HG02840 (cell line): ENCODE data around the gene MIPOL1.
"Not testable (repeated sequence)": the region's sequence is repeated elsewhere in the genome, so short reads cannot be mapped to it uniquely, and the experiment has no call there.

Experiments used
- ATAC-seq: cut with Tn5 transposase; IDR thresholded peaks from one replicate; pipeline ENCODE4 v1.9.1; 2021; ENCODE audit warnings: mild to moderate bottlenecking, moderate library complexity, moderate number of reproducible peaks; ENCODE audit not compliant: unreplicated experiment, low FRiP score

MIPOL1 gene

GRCh38 chr14:37437490-37437889 is 239.8 kb downstream of the MIPOL1 start:
- ATAC-seq = no peak

- no peak for ATAC-seq
Observed at GRCh38 chr14:37438444-37438843, 240.7 kb downstream of the MIPOL1 start.

GRCh38 chr14:37443461-37443860 is 245.7 kb downstream of the MIPOL1 start:
- no peak for ATAC-seq

GRCh38 chr14:37447883-37448391 is 250.2 kb downstream of the MIPOL1 start:
- ATAC-seq = no peak

GRCh38 chr14:37452323-37452722 is 254.6 kb downstream of the MIPOL1 start:
- no peak for ATAC-seq

- no peak for ATAC-seq
Observed at GRCh38 chr14:37453985-37454384, 256.2 kb downstream of the MIPOL1 start.

GRCh38 chr14:37457334-37457733 is 259.6 kb downstream of the MIPOL1 start:
- no peak for ATAC-seq

GRCh38 chr14:37462426-37462825 is 264.7 kb downstream of the MIPOL1 start:
- not testable (repeated sequence) for ATAC-seq

- ATAC-seq = no peak
Observed at GRCh38 chr14:37464192-37464858, 266.6 kb downstream of the MIPOL1 start.

GRCh38 chr14:37466003-37466622 is 268.4 kb downstream of the MIPOL1 start:
- ATAC-seq = no peak

- ATAC-seq = no peak
Observed at GRCh38 chr14:37466623-37467088, 268.9 kb downstream of the MIPOL1 start.

GRCh38 chr14:37469650-37470049 is 271.9 kb downstream of the MIPOL1 start:
- ATAC-seq = no peak

GRCh38 chr14:37470251-37470650 is 272.5 kb downstream of the MIPOL1 start:
- ATAC-seq = no peak

- no peak for ATAC-seq
Observed at GRCh38 chr14:37472906-37473305, 275.2 kb downstream of the MIPOL1 start.

- ATAC-seq = no peak
Observed at GRCh38 chr14:37474191-37474590, 276.5 kb downstream of the MIPOL1 start.

- ATAC-seq = no peak
Observed at GRCh38 chr14:37480446-37481290, 282.9 kb downstream of the MIPOL1 start.

- ATAC-seq = no peak
Observed at GRCh38 chr14:37482428-37482827, 284.7 kb downstream of the MIPOL1 start.

GRCh38 chr14:37483672-37484071 is 285.9 kb downstream of the MIPOL1 start:
- no peak for ATAC-seq

- no peak for ATAC-seq
Observed at GRCh38 chr14:37490607-37491006, 292.9 kb downstream of the MIPOL1 start.

GRCh38 chr14:37491076-37491475 is 293.3 kb downstream of the MIPOL1 start:
- ATAC-seq = no peak

- ATAC-seq = no peak
Observed at GRCh38 chr14:37493606-37494005, 295.9 kb downstream of the MIPOL1 start.
